HL-60/S4 treated with phorbol 12-myristate 13-acetate at 8.2 ng/mL for 4 days and 3 days (cell line): Measurements from ENCODE around the gene ARHGAP31.
"Not testable (repeated sequence)": the region's sequence is repeated elsewhere in the genome, so short reads cannot be mapped to it uniquely, and the experiment has no call there.

Experiments
- in situ Hi-C: fragments of 300-500 bp; cut with MboI; formaldehyde crosslinking; loops from 2 replicates; pipeline ENCODE4 v1.15.0; 2022; ENCODE audit warnings: low sequenced_read_pairs

The ARHGAP31 gene

GRCh38 chr3:119294696-119295671 lies 801 bp downstream of the ARHGAP31 start:
- in situ Hi-C loops = no loop called here

GRCh38 chr3:119295816-119296726 lies 1.9 kb downstream of the ARHGAP31 start:
- in situ Hi-C loops = no loop called here

DNA sequence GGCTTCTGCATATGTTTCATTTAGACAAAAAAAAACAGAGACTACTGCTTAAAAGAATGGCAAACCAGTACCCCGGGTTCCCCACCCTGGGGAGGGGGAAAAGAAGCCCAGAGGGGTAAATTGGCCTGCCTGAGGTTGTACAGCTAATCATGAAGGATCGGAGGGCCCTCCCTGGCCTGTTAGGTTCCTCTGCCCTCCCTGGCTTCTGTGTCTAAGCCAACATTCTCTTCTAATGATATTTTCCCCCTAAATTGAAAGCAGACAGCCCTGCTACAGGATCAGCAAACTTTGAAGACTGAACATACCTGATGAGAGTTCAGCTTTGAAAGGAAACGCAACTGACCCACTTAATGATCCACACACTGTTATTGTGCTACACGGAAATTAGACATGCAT lies 2.5 kb downstream of the ARHGAP31 start:
- in situ Hi-C loops = no loop called here

- in situ Hi-C loops = no loop called here
Observed at GRCh38 chr3:119297169-119297568, 3.0 kb downstream of the ARHGAP31 start.

- in situ Hi-C loops = no loop called here
Observed at GRCh38 chr3:119298565-119298941, 4.4 kb downstream of the ARHGAP31 start.

- in situ Hi-C loops = no loop called here
Observed at GRCh38 chr3:119300991-119301391, 6.8 kb downstream of the ARHGAP31 start.

DNA sequence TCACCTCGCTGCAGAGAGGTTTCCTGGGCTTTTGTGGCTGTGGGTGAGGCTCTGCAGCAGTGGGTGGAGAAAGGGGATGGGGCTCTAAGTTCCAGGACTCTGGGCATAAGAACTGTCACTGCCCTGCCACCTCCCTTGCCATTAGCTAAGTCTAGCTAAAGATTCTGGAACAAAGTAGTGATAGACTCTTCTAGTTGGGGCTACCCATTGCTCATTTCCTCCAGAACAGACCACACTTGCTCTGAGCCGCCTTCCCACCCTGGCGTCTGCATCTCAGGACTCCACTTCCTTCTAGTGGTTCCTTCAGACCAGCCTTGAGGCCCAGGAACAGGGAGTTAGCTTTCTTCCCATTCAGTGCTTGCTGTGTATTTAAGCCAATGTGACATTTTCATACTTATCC lies 7.5 kb downstream of the ARHGAP31 start:
- in situ Hi-C loops = no loop called here

- in situ Hi-C loops = no loop called here
Observed at GRCh38 chr3:119302697-119303551, 8.7 kb downstream of the ARHGAP31 start.

DNA sequence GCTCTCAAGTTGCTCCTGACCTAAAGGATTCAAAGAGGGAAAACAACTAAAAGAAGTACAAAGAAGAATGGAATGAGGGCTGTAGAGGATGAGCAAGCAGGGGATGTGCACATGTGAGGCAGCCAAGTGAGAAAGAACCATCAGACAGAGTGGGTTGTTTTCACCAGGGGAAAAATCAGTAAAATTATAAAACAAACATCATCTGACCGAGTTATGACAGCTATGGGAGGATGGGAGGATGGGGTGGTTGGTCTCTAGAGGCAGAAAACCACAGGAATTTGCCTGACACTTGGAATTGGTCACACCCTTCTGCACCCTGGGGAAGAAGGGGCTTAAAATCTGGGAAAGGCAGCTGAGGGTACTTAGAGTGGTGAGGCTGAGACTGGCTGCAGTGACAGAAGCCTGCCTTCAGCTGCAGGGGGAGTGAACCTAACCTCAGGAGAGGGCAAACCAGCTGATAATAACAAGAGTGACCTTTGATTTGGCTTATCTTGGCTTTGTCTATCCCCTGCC lies 10.1 kb downstream of the ARHGAP31 start:
- in situ Hi-C loops = no loop called here

GRCh38 chr3:119305286-119305685 lies 11.1 kb downstream of the ARHGAP31 start:
- in situ Hi-C loops = no loop called here

DNA sequence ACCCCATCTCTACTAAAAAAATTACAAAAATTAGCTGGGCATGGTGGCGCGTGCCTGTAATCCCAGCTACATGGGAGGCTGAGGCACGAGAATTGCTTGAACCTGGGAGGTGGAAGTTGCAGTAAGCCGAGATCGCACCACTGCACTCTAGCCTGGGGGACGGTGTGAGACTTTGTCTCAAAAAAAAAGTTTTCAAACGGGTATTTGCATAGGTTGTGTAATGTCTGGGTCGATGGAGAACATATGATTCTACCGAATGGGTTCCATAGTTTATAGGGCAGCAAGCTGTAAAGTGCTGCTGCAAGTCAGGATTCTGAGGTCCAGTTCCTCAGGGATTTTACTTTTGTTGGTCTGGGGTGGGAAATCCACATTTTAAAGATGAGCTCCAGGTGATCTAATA lies 12.2 kb downstream of the ARHGAP31 start:
- in situ Hi-C loops = not testable (repeated sequence)

- in situ Hi-C loops = no loop called here
Observed at GRCh38 chr3:119308355-119308754, 14.2 kb downstream of the ARHGAP31 start.

DNA sequence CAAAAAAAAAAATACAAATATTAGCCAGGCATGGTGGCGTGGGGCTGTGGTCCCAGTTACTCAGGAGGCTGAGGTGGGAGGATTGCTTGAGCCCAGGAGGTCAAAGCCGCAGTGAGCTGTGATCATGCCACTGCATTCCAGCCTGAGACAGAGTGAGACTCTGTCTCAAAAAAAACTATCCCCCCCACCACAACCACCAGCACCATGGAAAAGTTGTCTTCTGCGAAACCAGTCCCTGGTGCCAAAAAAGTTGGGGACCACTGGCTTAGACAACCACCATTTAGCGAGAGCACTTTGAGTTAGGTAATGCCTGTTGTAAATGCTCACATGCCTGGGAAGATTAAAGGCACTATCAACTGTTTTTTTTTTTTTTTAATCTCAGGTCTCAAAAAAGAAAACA lies 15.4 kb downstream of the ARHGAP31 start:
- in situ Hi-C loops = no loop called here

DNA sequence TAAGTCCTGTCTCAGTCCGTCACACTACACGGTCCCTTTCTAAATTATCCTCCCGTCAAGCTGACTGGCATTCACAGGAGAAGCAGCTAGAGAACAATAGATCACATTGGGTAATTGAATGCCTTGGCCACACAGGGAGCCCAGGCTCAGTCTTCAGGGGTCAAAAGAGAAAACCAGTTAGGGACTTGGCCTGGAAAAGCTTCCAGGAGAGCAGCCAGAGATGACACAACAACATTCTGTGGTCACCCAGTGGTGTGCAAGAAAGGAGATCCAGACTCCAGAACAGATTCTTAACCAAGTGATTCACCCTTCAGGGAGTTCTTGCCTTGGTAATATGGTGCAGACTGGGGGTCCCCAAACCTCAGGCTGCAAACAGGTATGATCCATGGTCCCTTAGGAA lies 15.9 kb downstream of the ARHGAP31 start:
- in situ Hi-C loops = no loop called here

GRCh38 chr3:119311081-119311925 lies 17.1 kb downstream of the ARHGAP31 start:
- in situ Hi-C loops = no loop called here

DNA sequence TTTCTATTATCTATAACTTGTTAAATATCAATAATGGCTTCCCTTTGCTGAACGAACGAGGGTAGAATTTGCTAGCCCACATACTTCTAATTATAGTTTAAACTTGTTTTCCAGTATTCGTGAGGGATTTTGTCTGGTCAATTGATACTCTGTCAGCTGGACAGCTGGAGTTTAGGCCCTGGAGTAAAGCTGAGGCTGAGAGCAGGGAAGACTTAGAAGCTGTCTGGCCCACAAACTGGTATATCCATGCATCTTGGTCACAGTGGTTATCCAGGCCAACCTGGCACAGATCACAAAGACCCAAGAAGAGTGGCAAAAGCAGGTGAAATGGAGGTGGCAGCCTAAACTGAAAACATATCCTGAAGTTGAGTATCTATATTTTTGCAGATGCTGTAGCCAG lies 19.3 kb downstream of the ARHGAP31 start:
- in situ Hi-C loops = no loop called here

- in situ Hi-C loops = no loop called here
Observed at GRCh38 chr3:119314821-119315220, 20.6 kb downstream of the ARHGAP31 start.

- in situ Hi-C loops = no loop called here
Observed at GRCh38 chr3:119315600-119316312, 21.6 kb downstream of the ARHGAP31 start.

DNA sequence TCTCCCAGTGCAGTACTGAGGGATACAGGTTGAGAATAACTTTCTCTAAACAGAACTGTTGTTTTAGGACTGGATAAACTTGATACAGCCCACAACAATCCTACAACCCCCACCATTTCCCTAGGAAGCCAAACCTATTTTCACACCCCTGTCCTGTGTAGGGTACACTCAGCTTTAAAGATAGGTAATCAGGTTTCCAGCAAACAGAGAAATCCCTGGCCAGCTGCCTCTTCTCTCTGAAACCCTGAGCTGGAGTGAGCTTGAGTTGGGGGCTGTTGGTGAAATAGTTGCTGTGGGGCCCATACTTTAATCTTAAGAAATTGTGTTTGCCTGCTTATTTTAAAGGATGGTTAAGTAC lies 22.1 kb downstream of the ARHGAP31 start:
- in situ Hi-C loops = no loop called here
